IMR-90 (cell line): Measurements from ENCODE around the gene ITLN2. TPM values are rescaled to one million over a fixed set of nuclear protein-coding genes. Genes with fewer than 3 reads are reported as not detected.

Experiments
- ATAC-seq: fragments of 200-7000 bp; cut with Tn5 transposase; 2 replicates; pipeline ENCODE4 v1.9.1; 2020; ENCODE audit warnings: low read depth, mild to moderate bottlenecking, moderate library complexity
- BruUV-seq: library from RNA; stranded (reverse); fragments of 400-500 nt; replicated peaks from 2 replicates; lab custom pipeline; 2021; lab: Mats Ljungman, UMichigan
- CTCF ChIA-PET: fragments of 300-600 bp; formaldehyde crosslinking; extraction: SDS; loops from one replicate; lab custom pipeline; 2021; ENCODE audit warnings: antibody characterized with exemption; lab: Yijun Ruan, JAX
- POLR2A ChIA-PET: fragments of 300-600 bp; sonication (Branson Sonifier 250); formaldehyde crosslinking; loops from one replicate; lab custom pipeline; 2022; ENCODE audit warnings: antibody characterized with exemption; ENCODE audit not compliant: unreplicated experiment; lab: Charles Lee
- DNase-seq: peaks from one replicate; pipeline ENCODE4 v3.0.0; 2013
- H2AFZ ChIP-seq: replicated peaks from 2 replicates; pipeline ENCODE3; 2013; ENCODE audit warnings: low read length, mild to moderate bottlenecking; ENCODE audit not compliant: poor library complexity
- H2AK5ac ChIP-seq: 2 replicates; pipeline ENCODE4 v1.6.1; 2013; ENCODE audit warnings: low read depth, low read length, inconsistent platforms
- H2AK9ac ChIP-seq: replicated peaks from 2 replicates; pipeline ENCODE3; 2013; ENCODE audit warnings: mild to moderate bottlenecking, low read depth, low read length, moderate library complexity; ENCODE audit not compliant: poor library complexity
- H2BK120ac ChIP-seq: 2 replicates; pipeline ENCODE4 v1.6.1; 2013; ENCODE audit warnings: low read depth, low read length, inconsistent platforms
- H2BK15ac ChIP-seq: 3 replicates; pipeline ENCODE4 v1.6.1; 2013; ENCODE audit warnings: low read depth, low read length, inconsistent platforms
- H2BK20ac ChIP-seq: 2 replicates; pipeline ENCODE4 v1.6.1; 2013; ENCODE audit warnings: low read depth, mild to moderate bottlenecking, inconsistent platforms, low read length, moderate library complexity
- H2BK5ac ChIP-seq: 2 replicates; pipeline ENCODE4 v1.6.1; 2013; ENCODE audit warnings: mild to moderate bottlenecking, low read depth, low read length, inconsistent platforms; ENCODE audit not compliant: poor library complexity, severe bottlenecking
- H3K14ac ChIP-seq: replicated peaks from 2 replicates; pipeline ENCODE4 v1.6.1; 2013; ENCODE audit warnings: low read depth, low read length, inconsistent platforms
- H3K18ac ChIP-seq: 2 replicates; pipeline ENCODE4 v1.6.1; 2013; ENCODE audit warnings: low read depth, low read length, control low read depth
- H3K23ac ChIP-seq: 2 replicates; pipeline ENCODE4 v1.6.1; 2013; ENCODE audit warnings: low read depth, low read length, inconsistent platforms
- H3K27ac ChIP-seq: 2 replicates; pipeline ENCODE4 v1.5.1; 2013; ENCODE audit warnings: mild to moderate bottlenecking, control low read depth, low read length; ENCODE audit not compliant: insufficient read depth
- H3K27me3 ChIP-seq: 2 replicates; pipeline ENCODE4 v1.6.1; 2013; ENCODE audit warnings: low read length; ENCODE audit not compliant: control insufficient read depth, insufficient read depth
- H3K36me3 ChIP-seq: 2 replicates; pipeline ENCODE4 v1.6.1; 2013; ENCODE audit warnings: low read length, mixed read lengths; ENCODE audit not compliant: control insufficient read depth, insufficient read depth
- H3K4ac ChIP-seq: 2 replicates; pipeline ENCODE4 v1.6.1; 2013; ENCODE audit warnings: low read depth, low read length, inconsistent platforms
- H3K4me1 ChIP-seq: 2 replicates; pipeline ENCODE4 v1.6.1; 2013; ENCODE audit warnings: low read length, mixed read lengths; ENCODE audit not compliant: control insufficient read depth, insufficient read depth
- H3K4me2 ChIP-seq: 2 replicates; pipeline ENCODE4 v1.6.1; 2013; ENCODE audit warnings: low read depth, mild to moderate bottlenecking, control low read depth, low read length, moderate library complexity
- H3K4me3 ChIP-seq: 2 replicates; pipeline ENCODE4 v1.5.1; 2013; ENCODE audit warnings: low read depth, mild to moderate bottlenecking, control low read depth, low read length, moderate library complexity; ENCODE audit not compliant: insufficient read depth
- H3K56ac ChIP-seq: 2 replicates; pipeline ENCODE4 v1.6.1; 2013; ENCODE audit warnings: low read length, inconsistent platforms; ENCODE audit not compliant: insufficient read depth; ENCODE audit errors: extremely low read depth
- H3K79me1 ChIP-seq, 2 experiments: 2 replicates each; pipeline ENCODE4 v1.6.1; 2013; ENCODE audit warnings: low read length in 2 of 2, inconsistent platforms in 1 of 2, low read depth in 1 of 2
- H3K9ac ChIP-seq: 2 replicates; pipeline ENCODE4 v1.6.1; 2013; ENCODE audit warnings: low read depth, low read length, control low read depth
- H3K9me1 ChIP-seq: 2 replicates; pipeline ENCODE4 v1.6.1; 2013; ENCODE audit warnings: low read length, inconsistent platforms; ENCODE audit not compliant: insufficient read depth
- H3K9me3 ChIP-seq: 2 replicates; pipeline ENCODE4 v1.6.1; 2013; ENCODE audit warnings: low read length; ENCODE audit not compliant: control insufficient read depth, insufficient read depth
- H4K20me1 ChIP-seq: 2 replicates; pipeline ENCODE4 v1.6.1; 2013; ENCODE audit warnings: low read length, inconsistent platforms; ENCODE audit not compliant: insufficient read depth
- H4K5ac ChIP-seq: 2 replicates; pipeline ENCODE4 v1.6.1; 2013; ENCODE audit warnings: mild to moderate bottlenecking, low read depth, low read length, control low read depth
- H4K8ac ChIP-seq, 2 experiments: 2 replicates each; pipeline ENCODE4 v1.6.1; 2013; ENCODE audit warnings: low read depth in 2 of 2, low read length in 2 of 2, control low read depth in 1 of 2, inconsistent platforms in 1 of 2
- H4K91ac ChIP-seq: 2 replicates; pipeline ENCODE4 v1.6.1; 2013; ENCODE audit warnings: low read depth, low read length, inconsistent platforms; ENCODE audit not compliant: insufficient read depth
- BHLHE40 ChIP-seq: fragments of 150-350 bp; IDR thresholded peaks from 2 replicates; pipeline ENCODE4 v1.6.1; 2016; ENCODE audit warnings: mild to moderate bottlenecking, low read depth, low read length
- CHD1 ChIP-seq: IDR thresholded peaks from 2 replicates; pipeline ENCODE4 v1.6.1; 2012; ENCODE audit warnings: low read depth, low read length, improper control_type of control experiment
- FOS ChIP-seq: fragments of 150-350 bp; IDR thresholded peaks from 2 replicates; pipeline ENCODE4 v1.6.1; 2016; ENCODE audit warnings: low read depth, low read length
- MAFK ChIP-seq: IDR thresholded peaks from 2 replicates; pipeline ENCODE4 v1.6.1; 2012; ENCODE audit warnings: low read depth, low read length, improper control_type of control experiment
- MAZ ChIP-seq: IDR thresholded peaks from 2 replicates; pipeline ENCODE4 v1.6.1; 2012; ENCODE audit warnings: low read depth, mild to moderate bottlenecking, low read length, improper control_type of control experiment, moderate library complexity, borderline replicate concordance
- MXI1 ChIP-seq: IDR thresholded peaks from 2 replicates; pipeline ENCODE4 v1.6.1; 2012; ENCODE audit warnings: low read depth, mild to moderate bottlenecking, low read length, moderate library complexity, borderline replicate concordance
- NFE2L2 ChIP-seq: fragments of 150-350 bp; IDR thresholded peaks from 2 replicates; pipeline ENCODE4 v1.6.1; 2016; ENCODE audit warnings: low read depth, mild to moderate bottlenecking, low read length
- POLR2A ChIP-seq: IDR thresholded peaks from 2 replicates; pipeline ENCODE4 v1.6.1; 2012; ENCODE audit warnings: mild to moderate bottlenecking, low read depth, low read length
- RCOR1 ChIP-seq: IDR thresholded peaks from 2 replicates; pipeline ENCODE4 v1.6.1; 2012; ENCODE audit warnings: mild to moderate bottlenecking, low read length, improper control_type of control experiment; ENCODE audit not compliant: insufficient replicate concordance
- RFX5 ChIP-seq: IDR thresholded peaks from 2 replicates; pipeline ENCODE4 v1.8.0; 2012; ENCODE audit warnings: low read depth, mild to moderate bottlenecking, low read length, moderate library complexity
- SMC3 ChIP-seq: fragments of 150-350 bp; IDR thresholded peaks from 2 replicates; pipeline ENCODE4 v1.6.1; 2016; ENCODE audit warnings: low read depth, mild to moderate bottlenecking, antibody characterized with exemption, low read length, moderate library complexity
- WGBS, 2 experiments: methylation state at CpG; one replicate each; pipeline versions ENCODE4 v1.1.5 to v1.1.7; 2013; ENCODE audit warnings: missing lambda C conversion rate in 2 of 2; ENCODE audit not compliant: insufficient read length in 1 of 2; ENCODE audit errors: extremely low coverage in 2 of 2; 5-methylcytosine and 5-hydroxymethylcytosine counted together
- dilution Hi-C: fragments of 300-500 bp; cut with HindIII; formaldehyde crosslinking; loops from one replicate; pipeline ENCODE4 v1.14.3; 2018; ENCODE audit warnings: low sequenced_read_pairs; ENCODE audit not compliant: unreplicated experiment
- in situ Hi-C: fragments of 300-500 bp; cut with MboI; formaldehyde crosslinking; loops from 3 replicates; pipeline ENCODE4 v1.14.3; 2019; ENCODE audit warnings: low sequenced_read_pairs, inconsistent platforms, mixed read lengths
- intact Hi-C: fragments of 100-400 bp; cut with micrococcal nuclease; formaldehyde crosslinking; loops from 2 replicates; pipeline ENCODE4 v1.10.0; 2022
- polyA plus RNA-seq, 3 experiments: library from polyadenylated mRNA; depleted of rRNA; stranded (reverse); fragments of >200 nt; gene quantifications; 2 replicates each; pipeline ENCODE4 v1.2.3, GENCODE V29; 2012; ENCODE audit warnings: low replicate concordance in 1 of 3
- total RNA-seq: library from RNA; depleted of rRNA; stranded (reverse); fragments of >200 nt; gene quantifications from 2 replicates; pipeline ENCODE4 v1.2.3, GENCODE V29; 2012
- TF ChIP-seq, protein P1 (sequence below): fragments of 150-350 bp; IDR thresholded peaks from 2 replicates; pipeline ENCODE4 v1.6.1; 2016; ENCODE audit warnings: low read depth, mild to moderate bottlenecking, low read length, moderate library complexity, borderline replicate concordance
- TF ChIP-seq, protein P2 (sequence below): conservative IDR thresholded peaks from 2 replicates; pipeline ENCODE4 v1.5.1; 2012; ENCODE audit warnings: mild to moderate bottlenecking, low read depth, low read length, improper control_type of control experiment

The ITLN2 gene
- total and polyA plus RNA-seq, 2 of the 4 experiments (the other 2 are of a cell fraction) = not detected

DNA sequence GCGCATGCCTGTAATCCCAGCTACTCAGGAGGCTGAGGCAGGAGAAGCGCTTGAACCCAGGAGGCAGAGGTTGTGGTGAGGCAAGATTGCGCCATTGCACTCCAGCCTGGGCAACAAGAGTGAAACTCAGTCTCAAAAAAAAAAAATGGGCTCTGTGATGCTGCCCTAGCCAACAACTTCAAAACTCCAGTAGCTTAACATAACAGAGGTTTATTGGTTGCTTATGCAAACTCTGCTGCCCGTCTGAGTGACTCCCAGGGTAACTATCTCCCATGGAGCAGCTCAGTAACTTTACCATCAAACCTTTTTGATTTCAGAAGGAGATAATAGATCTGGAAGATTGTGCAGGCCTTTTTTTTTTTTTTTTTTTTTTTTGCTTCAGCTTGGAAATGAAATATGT is 18.9 kb upstream of the ITLN2 start:
- ChIA-PET CTCF (interaction anchor here (1.2 kb wide), 1 partner anchor 17 kb away, joined by 9 read pairs; no protein-coding TSS in a partner anchor), POLR2A (no interaction called here)
- Histone ChIP-seq H4K8ac (no peak overlapping the region), H3K18ac (no peak overlapping the region), H2BK20ac (no peak overlapping the region), H2BK5ac (no peak overlapping the region), H2AFZ (no peak overlapping the region), H3K4ac (no peak overlapping the region), H3K14ac (no peak overlapping the region), H4K20me1 (no peaks in the 10 kb centered on the region), H2BK120ac (no peak overlapping the region), H4K5ac (no peak overlapping the region), H3K4me2 (no peak overlapping the region), H3K27ac (no peak overlapping the region), H3K9me3 (no peaks in the 10 kb centered on the region), H3K36me3 (no peaks in the 10 kb centered on the region), H3K9ac (no peak overlapping the region), H2AK5ac (no peak overlapping the region), H3K56ac (no peak overlapping the region), H3K9me1 (no peaks in the 10 kb centered on the region), H3K23ac (no peak overlapping the region), H3K27me3 (peaks cover 2% of the 10 kb centered on the region; the same call in 1 of the 2 replicates), H4K91ac (no peak overlapping the region), H2AK9ac (no peak overlapping the region), H3K4me3 (no peak overlapping the region), H2BK15ac (no peak overlapping the region), H3K4me1 (no peaks in the 10 kb centered on the region), H3K79me1 (no peaks in the 10 kb centered on the region)
- dilution Hi-C loops (no loop called here), intact Hi-C loops (no loop called here), in situ Hi-C loops (no loop called here)
- no peak for ATAC-seq
- BruUV-seq = no TSS peak
- DNase-seq = no peak
- no CpG with 5 or more reads among the region's 4 CpGs for WGBS, 2 experiments
- TF ChIP-seq, protein P1, sequence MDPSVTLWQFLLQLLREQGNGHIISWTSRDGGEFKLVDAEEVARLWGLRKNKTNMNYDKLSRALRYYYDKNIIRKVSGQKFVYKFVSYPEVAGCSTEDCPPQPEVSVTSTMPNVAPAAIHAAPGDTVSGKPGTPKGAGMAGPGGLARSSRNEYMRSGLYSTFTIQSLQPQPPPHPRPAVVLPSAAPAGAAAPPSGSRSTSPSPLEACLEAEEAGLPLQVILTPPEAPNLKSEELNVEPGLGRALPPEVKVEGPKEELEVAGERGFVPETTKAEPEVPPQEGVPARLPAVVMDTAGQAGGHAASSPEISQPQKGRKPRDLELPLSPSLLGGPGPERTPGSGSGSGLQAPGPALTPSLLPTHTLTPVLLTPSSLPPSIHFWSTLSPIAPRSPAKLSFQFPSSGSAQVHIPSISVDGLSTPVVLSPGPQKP = no peak
- TF ChIP-seq, protein P2, sequence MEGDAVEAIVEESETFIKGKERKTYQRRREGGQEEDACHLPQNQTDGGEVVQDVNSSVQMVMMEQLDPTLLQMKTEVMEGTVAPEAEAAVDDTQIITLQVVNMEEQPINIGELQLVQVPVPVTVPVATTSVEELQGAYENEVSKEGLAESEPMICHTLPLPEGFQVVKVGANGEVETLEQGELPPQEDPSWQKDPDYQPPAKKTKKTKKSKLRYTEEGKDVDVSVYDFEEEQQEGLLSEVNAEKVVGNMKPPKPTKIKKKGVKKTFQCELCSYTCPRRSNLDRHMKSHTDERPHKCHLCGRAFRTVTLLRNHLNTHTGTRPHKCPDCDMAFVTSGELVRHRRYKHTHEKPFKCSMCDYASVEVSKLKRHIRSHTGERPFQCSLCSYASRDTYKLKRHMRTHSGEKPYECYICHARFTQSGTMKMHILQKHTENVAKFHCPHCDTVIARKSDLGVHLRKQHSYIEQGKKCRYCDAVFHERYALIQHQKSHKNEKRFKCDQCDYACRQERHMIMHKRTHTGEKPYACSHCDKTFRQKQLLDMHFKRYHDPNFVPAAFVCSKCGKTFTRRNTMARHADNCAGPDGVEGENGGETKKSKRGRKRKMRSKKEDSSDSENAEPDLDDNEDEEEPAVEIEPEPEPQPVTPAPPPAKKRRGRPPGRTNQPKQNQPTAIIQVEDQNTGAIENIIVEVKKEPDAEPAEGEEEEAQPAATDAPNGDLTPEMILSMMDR = no peak
- TF ChIP-seq CHD1 (no peak), NFE2L2 (no peak), SMC3 (no peak), FOS (no peak), MAFK (no peak), MXI1 (no peak), POLR2A (no peak), RCOR1 (no peak), BHLHE40 (no peak), MAZ (no peak), RFX5 (no peak)
